Ovary (tissue), 3 donors: ENCODE measurements around the gene CRACR2B.

ENCODE experiments used
- CTCF ChIP-seq, 3 donors: fragments of 450-650 bp in 2 of 3; fragments of 200-600 bp in 1 of 3; IDR thresholded peaks; one replicate each; pipeline versions ENCODE4 v1.5.1 to v1.8.0; 2016 to 2022; ENCODE audit warnings: antibody characterized with exemption in 3 of 3, mild to moderate bottlenecking in 1 of 3
- POLR2A ChIP-seq: fragments of 450-650 bp; IDR thresholded peaks from one replicate; pipeline ENCODE4 v1.6.1; 2017; ENCODE audit warnings: antibody characterized with exemption, mild to moderate bottlenecking, moderate library complexity
- donor health status: DM: no; HTN: no; CAD: no.

GRCh38 chr11:800473-800872, 27.2 kb upstream of the CRACR2B start:
- TF ChIP-seq POLR2A: no peak
- no peak for TF ChIP-seq CTCF (IDR thresholded peaks at IDR 0.05)
